H9 (cell line): ENCODE results near the gene PCMT1. TPM values are rescaled to one million over a fixed set of nuclear protein-coding genes. Genes with fewer than 3 reads are reported as not detected.

Source experiments
- DNase-seq: peaks from one replicate; pipeline ENCODE4 v3.0.0-alpha.2; 2017
- H2AFZ ChIP-seq: one replicate; pipeline ENCODE4 v1.6.1; 2013; ENCODE audit warnings: mild to moderate bottlenecking, low read length, control low read depth, moderate library complexity
- H2AK5ac ChIP-seq: 2 replicates; pipeline ENCODE4 v1.6.1; 2013; ENCODE audit warnings: low read length, control low read depth, mixed read lengths; ENCODE audit not compliant: insufficient read length
- H2BK120ac ChIP-seq: one replicate; pipeline ENCODE4 v1.6.1; 2013; ENCODE audit warnings: low read depth, mild to moderate bottlenecking, low read length, control low read depth, inconsistent platforms; ENCODE audit not compliant: poor library complexity, severe bottlenecking
- H2BK12ac ChIP-seq: 2 replicates; pipeline ENCODE4 v1.6.1; 2013; ENCODE audit warnings: low read length, control low read depth, mixed read lengths, low read depth; ENCODE audit not compliant: insufficient read length
- H2BK15ac ChIP-seq: 2 replicates; pipeline ENCODE4 v1.6.1; 2013; ENCODE audit warnings: low read depth, low read length, control low read depth
- H2BK20ac ChIP-seq: one replicate; pipeline ENCODE4 v1.6.1; 2013; ENCODE audit warnings: low read depth, mild to moderate bottlenecking, low read length, control low read depth, inconsistent platforms; ENCODE audit not compliant: poor library complexity, severe bottlenecking
- H2BK5ac ChIP-seq: 2 replicates; pipeline ENCODE4 v1.6.1; 2013; ENCODE audit warnings: low read length, control low read depth, mixed read lengths; ENCODE audit not compliant: insufficient read length
- H3K14ac ChIP-seq: 2 replicates; pipeline ENCODE4 v1.6.1; 2013; ENCODE audit warnings: low read length, control low read depth; ENCODE audit not compliant: insufficient read depth
- H3K18ac ChIP-seq: 2 replicates; pipeline ENCODE4 v1.6.1; 2013; ENCODE audit warnings: low read depth, mild to moderate bottlenecking, mixed read lengths, low read length, control low read depth; ENCODE audit not compliant: insufficient read length
- H3K23ac ChIP-seq: 2 replicates; pipeline ENCODE4 v1.6.1; 2013; ENCODE audit warnings: low read length, control low read depth, mixed read lengths, low read depth; ENCODE audit not compliant: insufficient read length
- H3K23me2 ChIP-seq: 2 replicates; pipeline ENCODE4 v1.6.1; 2013; ENCODE audit warnings: low read depth, mild to moderate bottlenecking, mixed read lengths, low read length, control low read depth; ENCODE audit not compliant: insufficient read length, poor library complexity, severe bottlenecking
- H3K27ac ChIP-seq: 2 replicates; pipeline ENCODE4 v1.5.1; 2013; ENCODE audit warnings: low read length, control low read depth, mixed read lengths, low read depth; ENCODE audit not compliant: insufficient read length
- H3K27me3 ChIP-seq: 2 replicates; pipeline ENCODE4 v1.6.1; 2013; ENCODE audit warnings: low read length, control low read depth, inconsistent platforms; ENCODE audit not compliant: insufficient read depth
- H3K4ac ChIP-seq: 2 replicates; pipeline ENCODE4 v1.6.1; 2013; ENCODE audit warnings: low read depth, mild to moderate bottlenecking, control low read depth, inconsistent platforms, low read length, moderate library complexity
- H3K4me1 ChIP-seq: 2 replicates; pipeline ENCODE4 v1.6.1; 2013; ENCODE audit warnings: low read length, control low read depth, inconsistent platforms; ENCODE audit not compliant: insufficient read depth
- H3K4me2 ChIP-seq: 2 replicates; pipeline ENCODE4 v1.6.1; 2013; ENCODE audit warnings: low read length, control low read depth, mixed read lengths; ENCODE audit not compliant: insufficient read length, insufficient read depth
- H3K56ac ChIP-seq: 2 replicates; pipeline ENCODE4 v1.6.1; 2013; ENCODE audit warnings: low read depth, mild to moderate bottlenecking, mixed read lengths, low read length, control low read depth; ENCODE audit not compliant: insufficient read length
- H3K79me1 ChIP-seq: 2 replicates; pipeline ENCODE4 v1.6.1; 2013; ENCODE audit warnings: low read depth, mild to moderate bottlenecking, moderate library complexity, low read length, control low read depth, inconsistent platforms; ENCODE audit not compliant: insufficient read depth, poor library complexity, severe bottlenecking
- H3K79me2 ChIP-seq: 2 replicates; pipeline ENCODE4 v1.6.1; 2013; ENCODE audit warnings: low read length, control low read depth, inconsistent platforms; ENCODE audit not compliant: insufficient read depth
- H3K9ac ChIP-seq: 2 replicates; pipeline ENCODE4 v1.6.1; 2013; ENCODE audit warnings: low read length, control low read depth, mixed read lengths; ENCODE audit not compliant: insufficient read length; ENCODE audit errors: extremely low read depth
- H3K9me3 ChIP-seq: one replicate; pipeline ENCODE4 v1.6.1; 2013; ENCODE audit warnings: low read depth, low read length, inconsistent platforms; ENCODE audit not compliant: control insufficient read depth
- H3T11ph ChIP-seq: one replicate; pipeline ENCODE4 v1.6.1; 2013; ENCODE audit warnings: mild to moderate bottlenecking, low read length, control low read depth, inconsistent platforms
- H4K20me1 ChIP-seq: one replicate; pipeline ENCODE4 v1.6.1; 2013; ENCODE audit not compliant: control insufficient read depth, insufficient read length, insufficient read depth
- H4K5ac ChIP-seq: 2 replicates; pipeline ENCODE4 v1.6.1; 2013; ENCODE audit warnings: low read depth, mild to moderate bottlenecking, mixed read lengths, low read length, control low read depth; ENCODE audit not compliant: insufficient read length
- H4K8ac ChIP-seq: replicated peaks from 2 replicates; pipeline ENCODE4 v1.6.1; 2013; ENCODE audit warnings: low read length, control low read depth, mixed read lengths, low read depth; ENCODE audit not compliant: insufficient read length
- H4K91ac ChIP-seq: 2 replicates; pipeline ENCODE4 v1.6.1; 2013; ENCODE audit warnings: low read depth, mild to moderate bottlenecking, moderate library complexity, mixed read lengths, low read length, control low read depth; ENCODE audit not compliant: insufficient read length
- H3K27ac Mint-ChIP-seq, 3 experiments: 2 replicates in 2 of 3; 3 replicates in 1 of 3; pipeline ENCODE4 v1.8.0; 2020 to 2021; ENCODE audit warnings: mixed read lengths in 3 of 3, mild to moderate bottlenecking in 1 of 3, moderate library complexity in 1 of 3
- H3K27me3 Mint-ChIP-seq: 2 replicates; pipeline ENCODE4 v1.8.0; 2021; ENCODE audit warnings: low read depth, mild to moderate bottlenecking, moderate library complexity, mixed read lengths
- H3K36me3 Mint-ChIP-seq, 3 experiments: 2 replicates in 2 of 3; 3 replicates in 1 of 3; pipeline ENCODE4 v1.8.0; 2020 to 2021; ENCODE audit warnings: low read depth in 3 of 3, mixed read lengths in 3 of 3; ENCODE audit not compliant: insufficient read depth in 1 of 3
- H3K4me1 Mint-ChIP-seq, 2 experiments: 2 replicates each; pipeline ENCODE4 v1.8.0; 2020; ENCODE audit warnings: mixed read lengths in 2 of 2
- H3K4me3 Mint-ChIP-seq, 2 experiments: 2 replicates in 1 of 2; 3 replicates in 1 of 2; pipeline ENCODE4 v1.8.0; 2020 to 2021; ENCODE audit warnings: mild to moderate bottlenecking in 2 of 2, mixed read lengths in 2 of 2, moderate library complexity in 1 of 2
- H3K9me3 Mint-ChIP-seq, 2 experiments: 2 replicates in 1 of 2; 3 replicates in 1 of 2; pipeline ENCODE4 v1.8.0; 2020; ENCODE audit warnings: mild to moderate bottlenecking in 2 of 2, mixed read lengths in 2 of 2, moderate library complexity in 1 of 2
- WGBS: extraction: QIAGEN DNeasy Blood & Tissue Kit; methylation state at CpG from one replicate; pipeline ENCODE4 v1.1.7; 2013; ENCODE audit warnings: missing lambda C conversion rate, low lambda C conversion rate, mixed read lengths; ENCODE audit not compliant: insufficient read length; ENCODE audit errors: extremely low coverage; 5-methylcytosine and 5-hydroxymethylcytosine counted together
- total RNA-seq: library from RNA; stranded (reverse); gene quantifications from 2 replicates; pipeline ENCODE4 v1.2.1, GENCODE V29; 2021
- TF ChIP-seq, protein P1 (sequence below): fragments of 200-600 bp; sonication (generic); conservative IDR thresholded peaks from 3 replicates; pipeline ENCODE4 v1.8.0; 2021; ENCODE audit warnings: antibody characterized with exemption, mild to moderate bottlenecking

PCMT1 gene
- total RNA-seq, 1 experiment from 2014 or later = 98.3 TPM

DNA sequence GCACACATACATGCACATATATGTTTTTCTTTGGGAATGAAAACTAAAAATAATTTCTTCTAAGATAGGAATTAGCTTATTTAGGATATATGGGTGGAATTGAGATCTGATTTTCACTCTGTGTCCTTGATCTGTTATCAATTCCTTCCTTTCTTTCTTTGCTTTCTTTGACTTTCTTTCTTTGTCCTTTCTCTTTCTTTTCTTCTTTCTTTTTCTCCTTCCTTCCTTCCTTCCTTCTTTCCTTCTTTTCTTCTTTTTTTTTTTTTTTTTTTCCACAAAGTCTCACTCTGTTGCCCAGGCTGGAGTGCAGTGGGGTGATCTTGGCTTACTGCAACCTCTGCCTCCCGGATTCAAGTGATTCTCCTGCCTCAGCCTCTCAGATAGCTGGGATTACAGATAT, 28.1 kb downstream of the PCMT1 start:
- no peaks in the 10 kb centered on the region for H3K4me1 ChIP-seq
- H4K20me1 ChIP-seq = no peaks in the 10 kb centered on the region
- no peak overlapping the region for H2BK5ac ChIP-seq
- Mint-ChIP-seq H3K27ac (0 out of 7 replicates have a peak overlapping the region, but pooled peaks of 1 of the 3 experiments have one; percentile 18), H3K4me1 (no peaks in the 10 kb centered on the region), H3K9me3 (no peaks in the 10 kb centered on the region), H3K36me3 (peaks cover 9 to 48% (median 18%) of the 10 kb centered on the region in 3 experiments), H3K27me3 (no peaks in the 10 kb centered on the region), H3K4me3 (no peak overlapping the region)
- H4K5ac ChIP-seq = no peak overlapping the region
- H3K79me2 ChIP-seq = no peaks in the 10 kb centered on the region
- no peaks in the 10 kb centered on the region for H3K27me3 ChIP-seq
- no peaks in the 10 kb centered on the region for H3K23me2 ChIP-seq
- no peaks in the 10 kb centered on the region for H3K79me1 ChIP-seq
- H2AFZ ChIP-seq = no peak overlapping the region
- no peak overlapping the region for H3K4me2 ChIP-seq
- H3T11ph ChIP-seq = no peak overlapping the region
- H3K18ac ChIP-seq = no peak overlapping the region
- no CpG with 5 or more reads among the region's 1 CpG for whole genome bisulfite sequencing
- no peak overlapping the region for H3K23ac ChIP-seq
- TF ChIP-seq, protein P1, sequence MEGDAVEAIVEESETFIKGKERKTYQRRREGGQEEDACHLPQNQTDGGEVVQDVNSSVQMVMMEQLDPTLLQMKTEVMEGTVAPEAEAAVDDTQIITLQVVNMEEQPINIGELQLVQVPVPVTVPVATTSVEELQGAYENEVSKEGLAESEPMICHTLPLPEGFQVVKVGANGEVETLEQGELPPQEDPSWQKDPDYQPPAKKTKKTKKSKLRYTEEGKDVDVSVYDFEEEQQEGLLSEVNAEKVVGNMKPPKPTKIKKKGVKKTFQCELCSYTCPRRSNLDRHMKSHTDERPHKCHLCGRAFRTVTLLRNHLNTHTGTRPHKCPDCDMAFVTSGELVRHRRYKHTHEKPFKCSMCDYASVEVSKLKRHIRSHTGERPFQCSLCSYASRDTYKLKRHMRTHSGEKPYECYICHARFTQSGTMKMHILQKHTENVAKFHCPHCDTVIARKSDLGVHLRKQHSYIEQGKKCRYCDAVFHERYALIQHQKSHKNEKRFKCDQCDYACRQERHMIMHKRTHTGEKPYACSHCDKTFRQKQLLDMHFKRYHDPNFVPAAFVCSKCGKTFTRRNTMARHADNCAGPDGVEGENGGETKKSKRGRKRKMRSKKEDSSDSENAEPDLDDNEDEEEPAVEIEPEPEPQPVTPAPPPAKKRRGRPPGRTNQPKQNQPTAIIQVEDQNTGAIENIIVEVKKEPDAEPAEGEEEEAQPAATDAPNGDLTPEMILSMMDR = no peak
- H2BK12ac ChIP-seq = no peak overlapping the region
- H4K91ac ChIP-seq = no peak overlapping the region
- no peak overlapping the region for H3K27ac ChIP-seq
- no peak overlapping the region for H2BK120ac ChIP-seq
- no peak overlapping the region for H2BK20ac ChIP-seq
- no peak overlapping the region for H4K8ac ChIP-seq
- H3K9me3 ChIP-seq = no peaks in the 10 kb centered on the region
- H3K4ac ChIP-seq = no peak overlapping the region
- no peak overlapping the region for H3K14ac ChIP-seq
- H2BK15ac ChIP-seq = no peak overlapping the region
- DNase-seq = no peak
- no peak overlapping the region for H3K9ac ChIP-seq
- H3K56ac ChIP-seq = no peak overlapping the region
- no peak overlapping the region for H2AK5ac ChIP-seq
